ENCODE results near the gene VAV2. TPM values are rescaled to one million over a fixed set of nuclear protein-coding genes. Genes with fewer than 3 reads are reported as not detected.
A peak's percentile ranks its signal among the peaks of the same experiment; 100 is the strongest.

VAV2 gene
- total RNA-seq, 4 donors from 2014 or later = 10.3 to 20.1 (median 13.1) TPM

- WGBS, 2 donors = 88 to 90% methylated on average over 8 of the region's 8 CpGs
- Histone ChIP-seq H3K9me3 (no peaks in the 10 kb centered on the region), H3K27ac (no peak overlapping the region), H3K4me1 (peaks cover 0 to 12% (median 7%) of the 10 kb centered on the region in 4 donors), H3K27me3 (no peaks in the 10 kb centered on the region), H3K36me3 (peaks cover 0 to 52% (median 0%) of the 10 kb centered on the region in 3 donors), H3K4me3 (no peak overlapping the region)
- TF ChIP-seq EP300 (IDR thresholded peaks at IDR 0.05) (no peak), POLR2A (IDR thresholded peaks at IDR 0.05) (no peak)
- DNase-seq (ENCODE audit: low spot score in 2 of 2) = no peak
These were observed 34.9 kb upstream of the VAV2 start for GRCh38 chr9:134026981-134027380.

- H3K9me3 ChIP-seq = no peaks in the 10 kb centered on the region
- no peak for DNase-seq (ENCODE audit: low spot score in 2 of 2)
- H3K4me3 ChIP-seq = peak overlapping the region in 1 of 4 donors; percentile 62
- TF ChIP-seq POLR2A (IDR thresholded peaks at IDR 0.05) (no peak), EP300 (IDR thresholded peaks at IDR 0.05) (no peak), CTCF (IDR thresholded peaks at IDR 0.05) (no peak)
- peaks cover 0 to 48% (median 0%) of the 10 kb centered on the region in 3 donors for H3K36me3 ChIP-seq
- H3K27ac ChIP-seq = no peak overlapping the region
- 80 to 82% methylated on average over 18 of the region's 18 CpGs for WGBS, 2 donors
- H3K4me1 ChIP-seq = peaks cover 0 to 12% (median 7%) of the 10 kb centered on the region in 4 donors
- H3K27me3 ChIP-seq = no peaks in the 10 kb centered on the region
These were observed 34.5 kb upstream of the VAV2 start for GRCh38 chr9:134026581-134026980.

GRCh38 chr9:134025606-134026541, 33.8 kb upstream of the VAV2 start:
- no peaks in the 10 kb centered on the region for H3K9me3 ChIP-seq
- H3K4me1 ChIP-seq = peaks cover 0 to 12% (median 7%) of the 10 kb centered on the region in 4 donors
- H3K27ac ChIP-seq = peak overlapping the region; percentile 52 to 86 (median 76)
- TF ChIP-seq EP300 (IDR thresholded peaks at IDR 0.05) (no peak), CTCF (IDR thresholded peaks at IDR 0.05) (peak in 1 of 5 experiments; percentile 13)
- 12 to 14% methylated on average over 38 to 55 of the region's 66 CpGs for WGBS, 2 donors
- peak in 1 of 2 donors; percentile 14 for DNase-seq (ENCODE audit: low spot score in 2 of 2)
- peak overlapping the region; percentile 62 to 96 (median 86) for H3K4me3 ChIP-seq
- H3K36me3 ChIP-seq = peaks cover 0 to 41% (median 0%) of the 10 kb centered on the region in 3 donors
- no peaks in the 10 kb centered on the region for H3K27me3 ChIP-seq

GRCh38 chr9:134024828-134025605, 32.9 kb upstream of the VAV2 start, which contains the start of gene BRD3OS:
Gene BRD3OS (plus strand): TSS chr9:134025481. CDS start chr9:134026748, 1,267 bp downstream.
- H3K4me3 ChIP-seq = peak within 1 kb of the TSS; percentile 62 to 96 (median 86)
- H3K4me1 ChIP-seq = peaks cover 0 to 12% (median 7%) of the 10 kb centered on the region in 4 donors
- H3K9me3 ChIP-seq = no peaks in the 10 kb centered on the region
- peak within 1 kb of the TSS; percentile 52 to 86 (median 76) for H3K27ac ChIP-seq
- DNase-seq (ENCODE audit: low spot score in 2 of 2) = peak; percentile 91 to 95
- peak in 1 of 2 donors; percentile 15 for TF ChIP-seq EP300 (IDR thresholded peaks at IDR 0.05)
- no peak for TF ChIP-seq CTCF (IDR thresholded peaks at IDR 0.05)
- peaks cover 0 to 32% (median 0%) of the 10 kb centered on the region in 3 donors for H3K36me3 ChIP-seq
- 3 to 7% methylated on average over 6 to 19 of the region's 43 CpGs for WGBS, 2 donors
- H3K27me3 ChIP-seq = no peaks in the 10 kb centered on the region

- peaks cover 0 to 25% (median 0%) of the 10 kb centered on the region in 3 donors for H3K36me3 ChIP-seq
- peak overlapping the region in 3 of 4 donors; percentile 67 to 86 (median 69) for H3K27ac ChIP-seq
- TF ChIP-seq CTCF (IDR thresholded peaks at IDR 0.05) (no peak), EP300 (IDR thresholded peaks at IDR 0.05) (no peak), POLR2A (IDR thresholded peaks at IDR 0.05) (no peak)
- DNase-seq (ENCODE audit: low spot score in 2 of 2) = no peak
- WGBS, 2 donors = 58 to 68% methylated on average over 4 of the region's 4 CpGs
- peaks cover 0 to 12% (median 7%) of the 10 kb centered on the region in 4 donors for H3K4me1 ChIP-seq
- H3K4me3 ChIP-seq = peak overlapping the region in 2 of 4 donors; percentile 85 to 88
- H3K27me3 ChIP-seq = no peaks in the 10 kb centered on the region
- H3K9me3 ChIP-seq = no peaks in the 10 kb centered on the region
These were observed 32.2 kb upstream of the VAV2 start for GRCh38 chr9:134024214-134024792.

Measured in tibial nerve (tissue), 4 donors.